WERI-Rb-1 (cell line): ENCODE measurements around the gene RPTOR.

ENCODE experiments used
- DNase-seq: peaks from one replicate; pipeline ENCODE4 v3.0.0-alpha.2; 2020
- H3K27ac ChIP-seq: fragments of 250-450 bp; sonication (Bioruptor Pico); 2 replicates; pipeline ENCODE4 v1.5.1; 2020; ENCODE audit warnings: mild to moderate bottlenecking, moderate library complexity
- H3K27me3 ChIP-seq: fragments of 250-450 bp; sonication (Bioruptor Pico); 2 replicates; pipeline ENCODE4 v1.5.1; 2021; ENCODE audit warnings: mild to moderate bottlenecking, low read depth, moderate library complexity; ENCODE audit not compliant: insufficient read depth, severe bottlenecking
- H3K36me3 ChIP-seq: fragments of 250-450 bp; sonication (Bioruptor Pico); 2 replicates; pipeline ENCODE4 v1.5.1; 2020; ENCODE audit warnings: mild to moderate bottlenecking, moderate library complexity
- H3K4me3 ChIP-seq: 2 replicates; pipeline ENCODE4 v1.5.1; 2011; ENCODE audit warnings: low read depth, mild to moderate bottlenecking, control low read depth, low read length
- H3K9me3 ChIP-seq: fragments of 250-450 bp; sonication (Bioruptor Pico); 2 replicates; pipeline ENCODE4 v1.5.1; 2021; ENCODE audit warnings: mild to moderate bottlenecking, moderate library complexity; ENCODE audit not compliant: severe bottlenecking
- CTCF ChIP-seq: IDR thresholded peaks from 2 replicates; pipeline ENCODE4 v1.5.1; 2011; ENCODE audit warnings: low read depth, mild to moderate bottlenecking, control low read depth, inconsistent platforms, low read length

RPTOR gene

DNA sequence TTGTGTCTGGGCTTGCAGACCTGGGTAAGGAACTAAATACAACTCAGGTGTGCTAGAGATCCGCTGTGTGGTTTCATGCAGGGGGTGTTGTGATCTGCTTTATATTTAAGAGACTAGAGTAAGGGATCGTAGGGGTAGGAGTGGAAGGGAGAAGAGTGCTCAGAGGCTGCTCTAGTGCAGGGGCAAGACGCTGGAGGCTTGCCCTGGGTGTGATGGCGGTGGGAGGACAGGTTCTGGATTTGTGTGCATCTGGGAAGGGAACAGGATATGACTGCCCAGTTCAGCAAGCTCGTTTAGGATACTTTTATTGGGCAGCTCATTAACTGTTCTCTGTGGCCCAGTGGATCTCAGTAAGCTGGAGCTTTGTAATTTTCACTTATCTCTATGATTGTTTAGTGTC is 47.6 kb downstream of the RPTOR start:
- Histone ChIP-seq H3K36me3 (no peaks in the 10 kb centered on the region), H3K27me3 (no peaks in the 10 kb centered on the region), H3K4me3 (no peak overlapping the region), H3K9me3 (no peaks in the 10 kb centered on the region), H3K27ac (peak overlapping the region; percentile 23)
- no peak for TF ChIP-seq CTCF
- DNase-seq = no peak

DNA sequence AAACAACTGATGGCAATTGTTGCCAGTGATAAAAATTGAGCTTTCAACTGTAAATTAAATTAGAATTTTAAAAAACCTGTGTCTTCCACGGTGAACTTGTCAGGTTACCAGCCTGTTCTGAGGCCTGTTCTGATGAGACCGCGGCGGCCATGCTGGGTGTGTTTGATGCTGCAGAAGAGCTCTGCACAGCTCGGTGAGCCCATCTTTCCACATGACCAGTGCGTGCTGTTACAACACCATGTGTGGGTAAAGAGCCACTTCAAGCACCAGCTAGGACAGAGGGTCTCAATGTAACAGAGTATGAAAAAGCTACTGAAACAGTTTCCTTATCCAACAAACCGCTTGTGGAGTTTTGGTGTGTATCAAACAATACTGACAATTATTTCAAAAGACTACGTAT is 48.5 kb downstream of the RPTOR start:
- H3K4me3 ChIP-seq = no peak overlapping the region
- H3K9me3 ChIP-seq = peaks cover 2% of the 10 kb centered on the region
- TF ChIP-seq CTCF = no peak
- no peak for DNase-seq
- H3K27me3 ChIP-seq = no peaks in the 10 kb centered on the region
- H3K36me3 ChIP-seq = no peaks in the 10 kb centered on the region
- peak overlapping the region; percentile 19; the same call in 1 of the 2 replicates for H3K27ac ChIP-seq

GRCh38 chr17:80594431-80595269 is 50.0 kb downstream of the RPTOR start:
- Histone ChIP-seq H3K4me3 (no peak overlapping the region), H3K27ac (peak overlapping the region; percentile 63), H3K36me3 (no peaks in the 10 kb centered on the region), H3K27me3 (no peaks in the 10 kb centered on the region), H3K9me3 (peaks cover 2% of the 10 kb centered on the region)
- no peak for DNase-seq
- no peak for TF ChIP-seq CTCF

GRCh38 chr17:80596760-80597608 is 52.3 kb downstream of the RPTOR start:
- Histone ChIP-seq H3K36me3 (no peaks in the 10 kb centered on the region), H3K27ac (no peak overlapping the region), H3K9me3 (peaks cover 2% of the 10 kb centered on the region), H3K4me3 (no peak overlapping the region), H3K27me3 (no peaks in the 10 kb centered on the region)
- TF ChIP-seq CTCF = no peak
- no peak for DNase-seq

DNA sequence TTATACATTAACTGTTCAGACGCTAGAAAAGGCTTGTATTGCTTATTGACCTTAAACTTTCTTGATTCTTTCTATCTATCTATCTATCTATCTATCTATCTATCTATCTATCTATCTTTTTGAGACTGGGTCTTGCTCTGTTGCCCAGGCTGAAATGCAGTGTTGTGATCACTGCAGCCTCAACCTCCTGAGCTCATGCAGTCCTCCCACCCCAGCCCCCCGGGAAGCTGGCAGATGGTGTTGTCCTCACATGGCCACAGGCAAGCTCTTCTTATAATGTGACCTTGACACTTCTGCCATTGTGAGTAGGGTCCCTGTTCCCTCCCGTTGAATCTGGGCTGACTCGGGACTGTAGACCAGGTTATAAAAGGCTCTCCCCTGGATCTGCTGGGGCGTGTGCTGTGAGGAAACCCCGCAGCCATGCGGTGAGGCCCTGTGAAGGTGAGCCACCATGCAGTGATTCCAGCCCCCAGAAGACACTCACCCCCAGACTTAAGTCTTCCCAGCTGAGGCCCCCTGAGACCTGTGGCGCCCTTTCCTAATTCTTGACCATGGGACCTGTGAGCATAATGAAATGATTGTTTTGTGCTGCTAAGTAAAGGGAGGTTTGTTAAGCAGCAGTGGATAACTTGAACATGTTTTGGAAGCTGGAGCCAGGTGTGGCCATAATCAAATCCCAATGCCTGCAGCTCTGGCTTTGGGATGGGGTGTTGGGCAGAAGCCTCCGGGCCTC is 54.3 kb downstream of the RPTOR start:
- Histone ChIP-seq H3K27me3 (no peaks in the 10 kb centered on the region), H3K36me3 (peaks cover 3% of the 10 kb centered on the region), H3K27ac (peak overlapping the region; percentile 80), H3K4me3 (no peak overlapping the region), H3K9me3 (peaks cover 2% of the 10 kb centered on the region)
- no peak for TF ChIP-seq CTCF
- DNase-seq = peak; percentile 88
